ENCODE measurements around the gene IGSF6.
"Not testable (repeated sequence)": the region's sequence is repeated elsewhere in the genome, so short reads cannot be mapped to it uniquely, and the experiment has no call there.

The IGSF6 gene

DNA sequence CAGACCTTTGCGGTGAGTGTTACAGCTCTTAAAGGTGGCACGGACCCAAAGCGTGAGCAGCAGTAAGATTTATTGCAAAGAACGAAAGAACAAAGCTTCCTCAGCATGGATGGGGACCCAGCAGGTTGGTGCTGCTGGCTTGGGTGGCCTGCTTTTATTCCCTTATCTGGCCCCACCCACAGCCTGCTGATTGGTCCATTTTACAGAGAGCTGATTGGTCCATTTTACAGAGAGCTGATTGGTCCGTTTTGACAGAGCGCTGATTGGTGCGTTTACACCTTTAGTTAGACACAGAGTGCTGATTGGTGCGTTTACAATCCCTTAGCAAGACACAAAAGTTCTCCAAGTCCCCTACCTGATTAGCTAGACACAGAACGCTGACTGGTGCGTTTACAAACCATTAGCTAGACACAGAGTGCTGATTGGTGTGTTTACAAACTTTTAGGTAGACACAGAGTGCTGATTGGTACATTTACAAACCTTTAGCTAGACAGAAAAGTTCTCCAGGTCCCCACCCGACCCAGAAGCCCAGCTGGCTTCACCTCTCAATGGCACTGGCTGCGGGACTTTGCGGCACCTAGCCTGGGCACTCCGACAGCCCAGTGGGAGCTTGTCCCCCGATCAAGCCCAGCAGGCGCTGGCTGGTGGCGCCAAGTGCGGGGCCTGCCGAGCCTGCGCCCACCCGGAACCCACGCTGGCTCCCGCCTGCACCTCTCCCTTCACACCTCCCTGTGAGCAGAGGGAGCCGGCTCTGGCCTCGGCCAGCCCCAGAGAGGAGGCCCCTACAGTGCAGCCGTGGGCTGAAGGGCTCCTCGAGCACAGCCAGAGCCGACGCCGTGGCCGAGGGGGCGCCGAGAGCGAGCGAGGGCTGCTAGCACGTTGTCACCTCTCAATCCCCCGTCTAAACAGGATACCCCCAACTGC lies 22.5 kb downstream of the IGSF6 start:
- not testable (repeated sequence) for DNase-seq (ENCODE audit: low spot score)

- no peak for DNase-seq (ENCODE audit: low spot score)
Measured at GRCh38 chr16:21628772-21629171, 23.6 kb downstream of the IGSF6 start.

GRCh38 chr16:21628121-21628726 lies 24.2 kb downstream of the IGSF6 start:
- no peak for DNase-seq (ENCODE audit: low spot score)

- DNase-seq (ENCODE audit: low spot score), result peak; percentile 68
Measured at GRCh38 chr16:21626659-21627277, 25.6 kb downstream of the IGSF6 start.

GRCh38 chr16:21625026-21625425 lies 27.4 kb downstream of the IGSF6 start:
- no peak for DNase-seq (ENCODE audit: low spot score)

DNA sequence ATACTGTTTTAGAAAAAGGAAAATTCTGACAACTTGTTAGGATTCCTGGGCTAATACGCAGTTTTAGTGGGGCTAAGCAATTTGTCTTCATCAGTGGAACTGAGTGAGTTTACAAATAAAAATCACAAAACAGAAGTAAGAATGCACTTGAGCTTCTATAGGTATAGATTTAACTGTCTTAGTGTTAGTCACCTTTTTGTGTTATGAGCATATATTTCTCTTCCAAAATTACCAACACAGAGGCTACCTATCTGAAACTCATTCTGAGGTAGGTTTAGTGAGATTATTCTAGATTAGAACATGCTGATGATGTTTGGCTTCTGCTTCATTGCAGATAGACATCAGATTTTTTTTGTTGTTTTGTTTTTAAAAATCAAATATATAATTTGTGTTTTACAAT lies 29.9 kb downstream of the IGSF6 start:
- no peak for DNase-seq (ENCODE audit: low spot score)

DNA sequence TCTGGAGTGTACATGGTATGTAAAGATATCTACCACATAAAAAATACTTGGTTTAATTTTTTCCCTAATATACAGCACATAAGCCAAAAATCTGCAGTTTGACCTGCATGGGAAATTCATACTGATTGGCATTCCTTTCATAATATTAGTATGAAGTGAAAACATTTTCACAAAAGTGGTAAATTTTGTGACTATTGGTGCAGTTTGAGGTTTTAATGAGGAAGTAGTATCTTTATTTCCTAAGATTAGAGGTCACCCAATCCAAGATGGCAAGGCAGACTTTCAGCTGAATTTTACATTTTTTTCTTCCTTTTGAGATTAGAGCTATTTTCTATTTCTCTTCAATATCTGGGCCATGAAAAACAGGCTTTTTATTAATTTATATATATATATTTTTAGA lies 31.8 kb downstream of the IGSF6 start:
- no peak for DNase-seq (ENCODE audit: low spot score)

DNA sequence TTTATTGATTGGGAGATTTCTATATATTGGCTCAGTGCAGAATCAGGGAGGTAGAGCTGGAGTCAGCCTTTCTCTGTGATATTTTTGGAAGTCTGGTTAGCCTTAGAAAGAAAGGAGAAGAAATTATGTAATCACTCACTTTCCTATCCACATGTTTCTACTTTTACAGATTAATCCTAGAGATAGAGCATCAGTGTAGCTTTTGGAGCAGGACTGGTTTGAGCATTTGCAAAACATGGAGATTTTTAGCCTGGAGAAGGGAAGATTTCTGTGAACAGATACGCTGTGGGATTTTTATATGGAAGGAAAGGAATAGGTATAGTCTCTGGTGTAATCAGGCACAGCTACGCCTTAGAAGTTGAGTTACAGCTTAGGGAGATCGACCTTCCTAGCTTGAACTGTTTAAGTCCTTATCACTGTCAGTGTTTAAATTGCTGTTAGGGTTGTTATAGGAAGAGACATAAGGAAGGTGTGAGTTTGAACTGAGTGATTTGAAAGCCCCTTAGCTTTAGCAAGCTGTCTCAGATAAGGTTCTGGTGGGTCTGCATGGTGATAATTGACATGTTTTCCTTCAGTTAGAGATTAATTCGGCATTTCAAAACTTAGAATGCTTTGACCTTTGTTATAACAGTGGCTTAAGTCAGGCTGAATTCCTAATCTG lies 32.5 kb downstream of the IGSF6 start:
- DNase-seq (ENCODE audit: low spot score), result no peak

DNA sequence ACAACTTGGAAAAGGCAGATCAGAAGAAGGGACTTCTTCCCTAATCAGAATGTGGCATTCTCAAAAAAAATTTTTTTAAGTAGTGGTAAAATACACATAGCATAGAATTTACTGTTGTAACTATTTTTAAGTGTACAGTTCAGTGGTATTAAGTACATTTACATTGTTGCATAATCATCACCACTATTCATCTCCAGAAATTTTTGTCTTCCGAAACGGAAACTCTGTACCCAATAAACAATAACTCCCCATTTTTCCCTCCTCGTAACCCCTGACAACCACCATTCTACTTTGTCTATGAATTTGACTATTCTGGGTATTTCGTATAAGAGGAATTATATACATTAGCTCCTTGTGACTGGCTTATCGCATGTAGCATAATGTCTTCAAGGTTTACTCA lies 34.1 kb downstream of the IGSF6 start:
- no peak for DNase-seq (ENCODE audit: low spot score)

DNA sequence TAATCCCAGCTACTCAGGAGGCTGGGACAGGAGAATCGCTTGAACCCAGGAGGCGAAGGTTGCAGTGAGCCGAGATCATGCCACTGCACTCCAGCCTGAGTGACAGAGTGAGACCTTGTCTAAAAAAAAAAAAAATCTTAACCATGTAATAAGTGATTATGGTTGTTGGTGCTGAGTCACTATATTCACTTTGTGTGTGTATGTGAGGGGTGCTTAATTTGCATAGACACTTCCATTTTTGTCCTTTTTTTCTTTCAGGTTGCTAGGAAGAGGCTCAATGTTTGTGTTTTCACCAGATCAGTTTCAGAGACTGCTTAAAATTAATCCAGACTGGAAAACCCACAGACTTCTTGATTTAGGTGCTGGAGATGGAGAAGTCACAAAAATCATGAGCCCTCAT lies 34.8 kb downstream of the IGSF6 start:
- no peak for DNase-seq (ENCODE audit: low spot score)

- DNase-seq (ENCODE audit: low spot score), result no peak
Measured at GRCh38 chr16:21614896-21615295, 37.5 kb downstream of the IGSF6 start.

- DNase-seq (ENCODE audit: low spot score), result no peak
Measured at GRCh38 chr16:21613781-21614180, 38.6 kb downstream of the IGSF6 start.

DNA sequence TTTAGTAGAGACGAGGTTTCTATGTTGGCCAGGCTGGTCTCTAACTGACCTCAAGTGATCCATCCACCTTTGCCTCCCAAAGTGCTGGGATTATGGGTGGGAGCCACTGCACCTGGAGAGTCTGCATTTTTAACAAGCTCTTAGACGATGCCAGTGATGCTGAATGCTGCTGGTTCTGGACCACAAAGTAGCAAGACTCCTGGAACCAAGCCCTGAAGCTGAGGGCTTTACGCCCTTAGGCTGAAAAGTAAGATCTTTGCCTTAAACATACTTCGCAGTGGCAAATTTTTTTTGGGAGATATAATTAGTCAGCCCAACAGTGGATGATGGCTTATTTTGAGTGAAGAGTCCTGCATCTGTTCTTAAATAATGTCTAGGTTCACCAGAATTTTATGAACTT lies 39.0 kb downstream of the IGSF6 start:
- no peak for DNase-seq (ENCODE audit: low spot score)

- no peak for DNase-seq (ENCODE audit: low spot score)
Measured at GRCh38 chr16:21611556-21612384, 40.6 kb downstream of the IGSF6 start.

DNA sequence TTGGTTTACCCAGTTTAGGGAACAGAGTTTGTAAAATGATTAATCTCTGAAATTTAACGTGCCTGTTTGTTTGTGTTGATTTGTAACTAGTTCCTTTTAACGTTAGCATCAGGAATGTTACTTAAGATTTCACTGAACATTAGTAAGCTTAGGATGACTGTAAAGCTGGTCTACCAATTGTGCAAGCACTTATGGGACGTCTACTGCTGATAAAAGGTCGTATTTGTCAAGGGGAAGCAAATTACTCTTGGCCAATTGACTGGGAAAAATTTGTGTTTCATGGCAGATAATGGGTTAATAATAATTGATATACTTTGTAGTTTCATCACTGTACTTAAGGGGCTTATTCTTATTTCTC lies 41.2 kb downstream of the IGSF6 start:
- DNase-seq (ENCODE audit: low spot score), result no peak

DNA sequence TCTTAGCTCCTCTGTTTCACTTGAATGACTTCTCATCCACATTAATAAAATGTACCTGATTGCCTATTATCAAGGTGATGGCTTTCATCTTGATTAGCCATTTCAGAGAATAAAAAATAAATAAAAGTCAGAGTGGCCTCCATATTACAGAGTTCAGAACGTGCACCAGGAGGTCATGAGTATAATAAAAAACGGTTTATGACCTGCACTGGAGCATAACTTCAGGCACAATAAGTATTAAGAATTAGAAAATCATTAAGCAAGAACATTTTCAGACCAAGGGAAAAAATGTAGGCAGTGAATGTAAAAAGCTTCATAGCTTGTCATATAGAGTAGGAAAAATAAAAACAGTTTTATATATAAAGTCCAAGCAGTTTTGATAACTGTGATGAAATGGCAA lies 41.6 kb downstream of the IGSF6 start:
- no peak for DNase-seq (ENCODE audit: low spot score)

DNA sequence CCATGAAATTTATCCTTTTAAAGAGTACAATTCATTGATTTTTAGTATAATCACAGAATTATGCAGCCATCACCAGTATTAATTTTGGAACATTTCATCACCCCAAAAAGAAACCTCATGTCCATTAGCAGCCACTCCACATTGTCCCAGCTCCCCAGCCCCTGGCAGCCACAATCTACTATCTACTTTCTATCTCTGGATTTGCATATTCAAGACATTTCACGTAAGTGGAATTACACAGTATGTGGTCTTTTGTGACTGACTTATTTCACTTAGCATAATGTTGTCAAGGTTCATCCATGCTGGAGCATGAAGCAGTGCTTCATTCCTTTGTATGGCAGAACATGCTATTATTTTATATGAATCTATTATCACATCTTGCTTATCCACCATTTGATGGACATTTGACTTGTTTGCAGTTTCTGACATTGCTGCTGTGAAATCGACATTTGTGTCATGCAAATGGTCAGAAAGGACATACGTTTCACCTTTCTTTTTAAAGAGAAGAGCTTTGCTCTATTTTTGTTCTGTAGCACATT lies 42.3 kb downstream of the IGSF6 start:
- no peak for DNase-seq (ENCODE audit: low spot score)

GRCh38 chr16:21608639-21609328 lies 43.6 kb downstream of the IGSF6 start:
- no peak for DNase-seq (ENCODE audit: low spot score)

GRCh38 chr16:21605848-21606247 lies 46.6 kb downstream of the IGSF6 start:
- DNase-seq (ENCODE audit: low spot score), result not testable (repeated sequence)

DNA sequence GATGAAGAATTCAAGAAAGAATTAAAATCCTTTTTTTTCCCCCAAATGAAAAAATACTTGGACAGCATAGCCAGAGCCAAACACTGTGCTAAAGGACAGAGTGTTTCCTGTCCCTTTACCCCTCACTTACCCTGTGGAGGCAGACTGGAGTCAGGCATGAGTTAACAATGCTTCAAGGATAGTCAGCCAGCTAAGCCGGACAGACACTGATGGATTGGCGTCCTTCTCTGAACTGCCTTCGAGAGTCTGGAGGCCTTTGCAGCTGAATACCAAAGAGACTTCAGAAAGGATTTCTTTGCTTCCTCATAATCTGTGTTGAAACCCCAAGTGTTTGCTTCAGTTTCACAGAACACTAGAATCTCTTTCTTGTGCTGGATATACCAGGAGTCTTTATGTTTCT lies 48.5 kb downstream of the IGSF6 start:
- peak; percentile 48 for DNase-seq (ENCODE audit: low spot score)

- DNase-seq (ENCODE audit: low spot score), result no peak
Measured at GRCh38 chr16:21602785-21603184, 49.6 kb downstream of the IGSF6 start.
